HG03103 (cell line): ENCODE results near the gene SPTBN1.

Source experiments
- ATAC-seq: cut with Tn5 transposase; IDR thresholded peaks from one replicate; pipeline ENCODE4 v1.9.1; 2021; ENCODE audit warnings: low read depth; ENCODE audit not compliant: unreplicated experiment

SPTBN1 gene

DNA sequence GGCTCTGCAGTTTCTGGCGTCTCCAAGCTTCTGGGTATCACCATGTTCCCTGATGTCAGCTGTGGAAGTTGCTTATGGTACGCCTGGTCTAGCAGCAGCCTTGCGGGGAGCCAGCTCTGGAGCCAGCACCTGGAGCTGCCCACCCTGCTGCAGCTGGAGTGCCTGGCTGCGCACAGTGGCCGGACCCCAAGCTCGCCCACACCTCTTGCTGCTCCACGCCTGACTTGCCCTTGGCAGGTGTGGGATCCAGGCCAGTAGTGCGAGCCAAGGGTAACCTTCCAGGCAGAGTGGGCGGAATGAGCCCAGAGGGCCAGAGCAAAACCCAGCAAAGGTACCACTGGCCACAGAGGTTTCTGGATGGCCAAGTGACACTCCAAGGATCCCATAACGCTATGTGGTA lies 254.1 kb downstream of the SPTBN1 start:
- no peak for ATAC-seq

DNA sequence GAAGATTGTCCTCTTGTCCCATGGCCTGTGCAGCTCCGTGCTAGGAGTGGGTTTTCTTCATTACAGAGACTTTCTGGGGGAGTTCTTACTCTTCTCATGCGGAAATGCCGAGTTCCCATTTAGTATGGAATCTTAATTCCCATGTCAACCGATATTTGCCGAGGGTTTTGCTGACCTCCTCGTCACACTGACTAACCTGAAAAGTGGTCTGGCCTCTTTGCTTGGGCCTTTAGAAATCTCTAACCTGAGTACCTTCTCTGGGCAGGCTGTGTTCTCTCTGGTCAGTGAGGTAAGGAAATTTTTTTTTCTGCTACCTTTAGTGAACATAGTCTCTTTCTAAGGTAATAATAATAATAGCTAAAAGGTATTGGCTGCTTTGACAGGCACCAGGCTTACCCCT lies 256.4 kb downstream of the SPTBN1 start:
- ATAC-seq: no peak

DNA sequence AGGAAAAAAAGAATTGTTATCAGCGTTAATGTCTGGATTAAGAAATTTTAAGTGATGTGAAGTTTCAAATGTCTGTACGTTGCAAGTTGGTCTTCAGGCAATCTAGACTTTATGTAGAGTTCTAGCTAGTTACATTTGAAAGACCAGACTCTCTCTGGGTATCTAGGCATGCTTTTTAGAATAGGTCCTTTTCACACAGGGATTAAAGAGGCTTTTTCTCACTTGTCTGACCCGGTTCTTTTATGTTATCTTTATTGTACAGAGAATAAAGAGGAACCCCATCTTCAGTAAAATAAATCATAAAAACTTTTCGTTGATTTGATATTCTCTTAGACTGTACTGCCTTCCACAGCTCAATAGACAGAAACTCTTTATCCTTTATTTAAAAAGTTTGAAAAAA lies 258.9 kb downstream of the SPTBN1 start:
- ATAC-seq: no peak

DNA sequence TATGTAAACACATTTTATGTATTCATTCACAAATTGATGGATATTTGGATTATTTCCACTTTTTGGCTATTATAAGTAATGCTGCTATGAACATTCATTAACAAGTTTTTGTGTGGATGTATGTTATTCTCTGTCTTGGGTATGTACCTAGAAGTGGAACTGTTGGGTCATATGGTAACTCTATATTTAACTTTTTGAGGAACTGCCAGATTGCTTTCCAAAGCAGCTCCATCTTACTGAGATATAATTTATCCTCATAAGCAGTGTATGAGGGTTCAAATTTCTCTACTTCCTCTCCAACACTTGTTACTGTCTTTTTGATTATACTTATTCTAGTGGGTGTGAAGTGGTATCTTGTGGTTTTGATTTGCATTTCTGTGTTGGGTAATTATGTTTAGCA lies 260.2 kb downstream of the SPTBN1 start:
- no peak for ATAC-seq

DNA sequence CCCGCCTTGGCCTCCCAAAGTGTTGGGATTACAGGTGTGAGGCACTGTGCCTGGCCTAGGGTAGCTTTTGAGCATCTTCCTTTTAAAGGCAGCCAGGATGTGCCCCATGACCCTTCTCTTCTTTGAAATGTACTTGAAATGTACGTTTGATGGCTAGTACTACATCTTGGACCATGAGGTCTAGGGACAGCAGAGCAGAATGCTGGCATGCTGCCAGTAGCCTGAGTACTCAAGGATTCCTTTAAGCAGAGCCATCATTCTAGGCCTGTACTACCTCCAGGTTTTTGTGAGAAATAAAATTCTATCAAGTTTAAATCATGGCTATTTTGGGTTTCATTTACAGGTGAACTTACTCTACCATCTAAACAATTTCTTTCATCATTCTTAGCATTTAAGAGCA lies 264.4 kb downstream of the SPTBN1 start:
- no peak for ATAC-seq
